Measurements from ENCODE around the gene PRR18. TPM values are rescaled to one million over a fixed set of nuclear protein-coding genes. Genes with fewer than 3 reads are reported as not detected.

PRR18 gene
- total and polyA plus RNA-seq, 9 of the 15 experiments (the other 6 are each of a cell fraction or from before 2014, with no cell fraction given): not detected

DNA sequence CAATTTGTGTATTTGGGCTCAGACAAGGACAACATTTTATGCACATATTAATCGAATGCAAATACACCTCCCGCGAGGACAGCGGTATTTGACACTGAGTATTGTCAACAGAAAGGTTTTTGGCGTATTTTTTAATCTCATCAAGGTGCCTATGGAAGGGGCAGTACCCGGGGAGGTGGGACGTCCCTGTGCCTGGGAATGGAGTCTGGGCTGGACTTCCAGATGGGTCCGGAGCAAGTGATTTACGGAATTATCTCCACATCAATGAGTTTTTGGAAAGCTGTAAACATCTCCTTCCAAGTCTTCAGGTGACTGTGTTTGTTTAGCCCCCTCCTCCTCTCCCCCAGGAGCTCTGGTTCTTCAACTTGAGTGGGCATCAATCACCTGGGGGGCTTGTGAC lies 39.8 kb downstream of the PRR18 start:
- H3K4me1 ChIP-seq (replicated peaks in 1 of 2; ENCODE audit: control insufficient read depth in 2 of 2, insufficient read depth in 2 of 2, low read length in 2 of 2): peaks cover 0 to 3% of the 10 kb centered on the region in 2 experiments; a peak in 1 of 5 replicates
- no peaks in the 10 kb centered on the region for H3K79me2 ChIP-seq (ENCODE audit: control insufficient read depth, insufficient read depth, low read length)
- ChIA-PET CTCF (ENCODE audit: low intra/inter-chr PET ratio) (no interaction called here), POLR2A (interaction anchor here (0.6 kb wide), 1 partner anchor 15 kb away, joined by 3 read pairs; no protein-coding TSS in a partner anchor)
- 2% methylated on average over 9 of the region's 9 CpGs for WGBS (ENCODE audit: insufficient coverage, low coverage, missing lambda C conversion rate)
- no peak overlapping the region for H3K4me3 ChIP-seq
- peaks cover 26 to 58% of the 10 kb centered on the region in 2 experiments for H3K27me3 ChIP-seq (ENCODE audit: control insufficient read depth in 2 of 2, insufficient read depth in 2 of 2, low read length in 2 of 2)
- no peaks in the 10 kb centered on the region for H3K36me3 ChIP-seq (ENCODE audit: control insufficient read depth, insufficient read depth, low read length)
- intact Hi-C loops (cut with micrococcal nuclease): no loop called here
- H3K9me3 ChIP-seq (replicated peaks; ENCODE audit: control insufficient read depth, insufficient read depth, low read depth, low read length): no peaks in the 10 kb centered on the region
- 0 out of 2 replicates have a peak, but pooled peaks cover 6% of the 10 kb centered on the region for H4K20me1 ChIP-seq (replicated peaks; ENCODE audit: control insufficient read depth, insufficient read depth, low read length)
- no peak overlapping the region for H3K4me2 ChIP-seq (ENCODE audit: insufficient read depth, low read length)
- DNase-seq (ENCODE audit: extremely low read depth in 1 of 4, low spot score in 3 of 4) (no peak), ATAC-seq (no peak), FAIRE-seq (no peak)
- H2AFZ ChIP-seq (ENCODE audit: low read depth, low read length): no peak overlapping the region
- BruUV-seq (replicated peaks): no TSS peak
- in situ Hi-C loops (cut with MboI): no loop called here
- no peak overlapping the region for H3K27ac ChIP-seq (ENCODE audit: extremely low read depth, low read depth, low read length)
- TF ChIP-seq CBX5 (IDR thresholded peaks at IDR 0.05; ENCODE audit: borderline replicate concordance, low read depth) (no peak), PCBP1 (IDR thresholded peaks at IDR 0.05; ENCODE audit: low read depth, low read length, poor library complexity, severe bottlenecking) (no peak), FOXP1 (CRISPR knock-in tag; IDR thresholded peaks at IDR 0.05) (no peak), CREB5 (CRISPR knock-in tag; IDR thresholded peaks at IDR 0.05) (no peak)
- no peaks in the 10 kb centered on the region for H3K9me1 ChIP-seq (ENCODE audit: control insufficient read depth, insufficient read depth, low read length)
- H3K9ac ChIP-seq (ENCODE audit: insufficient read depth in 1 of 2, low read depth in 2 of 2, low read length in 2 of 2): no peak overlapping the region

DNA sequence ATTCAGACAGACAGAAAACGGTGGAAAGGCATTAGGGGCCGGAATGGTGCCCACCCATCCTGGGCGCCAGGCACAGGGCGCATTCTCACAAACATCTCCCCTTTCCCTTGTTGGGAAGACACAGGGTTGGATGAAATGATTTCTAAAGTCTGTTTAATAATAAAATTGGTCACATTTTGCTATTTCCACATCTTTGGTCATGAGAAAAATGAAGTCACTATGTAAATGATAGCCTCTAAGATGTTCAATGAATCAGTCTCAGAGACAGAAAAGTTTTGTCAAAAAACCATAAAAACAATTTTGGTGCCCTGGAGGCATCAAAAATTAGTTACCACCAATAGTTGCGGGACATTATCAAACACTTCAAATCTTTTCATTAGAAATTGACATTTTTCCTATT lies 40.7 kb downstream of the PRR18 start:
- Histone ChIP-seq H3K9me1 (ENCODE audit: control insufficient read depth, insufficient read depth, low read length) (no peaks in the 10 kb centered on the region), H3K79me2 (ENCODE audit: control insufficient read depth, insufficient read depth, low read length) (no peaks in the 10 kb centered on the region), H3K9ac (ENCODE audit: insufficient read depth in 1 of 2, low read depth in 2 of 2, low read length in 2 of 2) (no peak overlapping the region), H3K4me1 (replicated peaks in 1 of 2; ENCODE audit: control insufficient read depth in 2 of 2, insufficient read depth in 2 of 2, low read length in 2 of 2) (peaks cover 0 to 3% of the 10 kb centered on the region in 2 experiments; a peak in 1 of 5 replicates), H3K4me3 (no peak overlapping the region), H3K4me2 (ENCODE audit: insufficient read depth, low read length) (no peak overlapping the region), H3K27me3 (ENCODE audit: control insufficient read depth in 2 of 2, insufficient read depth in 2 of 2, low read length in 2 of 2) (peaks cover 29 to 67% of the 10 kb centered on the region in 2 experiments), H3K9me3 (replicated peaks; ENCODE audit: control insufficient read depth, insufficient read depth, low read depth, low read length) (no peaks in the 10 kb centered on the region), H3K36me3 (ENCODE audit: control insufficient read depth, insufficient read depth, low read length) (no peaks in the 10 kb centered on the region), H4K20me1 (replicated peaks; ENCODE audit: control insufficient read depth, insufficient read depth, low read length) (0 out of 2 replicates have a peak, but pooled peaks cover 6% of the 10 kb centered on the region), H2AFZ (ENCODE audit: low read depth, low read length) (no peak overlapping the region), H3K27ac (ENCODE audit: extremely low read depth, low read depth, low read length) (no peak overlapping the region)
- in situ Hi-C loops (cut with MboI): no loop called here
- ChIA-PET POLR2A (interaction anchor here (0.6 kb wide), 1 partner anchor 14 kb away, joined by 3 read pairs; no protein-coding TSS in a partner anchor), CTCF (ENCODE audit: low intra/inter-chr PET ratio) (no interaction called here)
- 5% methylated on average over 5 of the region's 5 CpGs for WGBS (ENCODE audit: insufficient coverage, low coverage, missing lambda C conversion rate)
- BruUV-seq (replicated peaks): no TSS peak
- ATAC-seq: no peak
- no peak for DNase-seq (ENCODE audit: extremely low read depth in 1 of 4, low spot score in 3 of 4)
- intact Hi-C loops (cut with micrococcal nuclease): no loop called here
- peak; percentile 23 for FAIRE-seq
- TF ChIP-seq SMAD1 (IDR thresholded peaks at IDR 0.05; ENCODE audit: low read depth, low read length, partially characterized antibody) (no peak), ZNF586 (CRISPR knock-in tag; conservative IDR thresholded peaks at IDR 0.05) (no peak)
- TF ChIP-seq, protein P1, sequence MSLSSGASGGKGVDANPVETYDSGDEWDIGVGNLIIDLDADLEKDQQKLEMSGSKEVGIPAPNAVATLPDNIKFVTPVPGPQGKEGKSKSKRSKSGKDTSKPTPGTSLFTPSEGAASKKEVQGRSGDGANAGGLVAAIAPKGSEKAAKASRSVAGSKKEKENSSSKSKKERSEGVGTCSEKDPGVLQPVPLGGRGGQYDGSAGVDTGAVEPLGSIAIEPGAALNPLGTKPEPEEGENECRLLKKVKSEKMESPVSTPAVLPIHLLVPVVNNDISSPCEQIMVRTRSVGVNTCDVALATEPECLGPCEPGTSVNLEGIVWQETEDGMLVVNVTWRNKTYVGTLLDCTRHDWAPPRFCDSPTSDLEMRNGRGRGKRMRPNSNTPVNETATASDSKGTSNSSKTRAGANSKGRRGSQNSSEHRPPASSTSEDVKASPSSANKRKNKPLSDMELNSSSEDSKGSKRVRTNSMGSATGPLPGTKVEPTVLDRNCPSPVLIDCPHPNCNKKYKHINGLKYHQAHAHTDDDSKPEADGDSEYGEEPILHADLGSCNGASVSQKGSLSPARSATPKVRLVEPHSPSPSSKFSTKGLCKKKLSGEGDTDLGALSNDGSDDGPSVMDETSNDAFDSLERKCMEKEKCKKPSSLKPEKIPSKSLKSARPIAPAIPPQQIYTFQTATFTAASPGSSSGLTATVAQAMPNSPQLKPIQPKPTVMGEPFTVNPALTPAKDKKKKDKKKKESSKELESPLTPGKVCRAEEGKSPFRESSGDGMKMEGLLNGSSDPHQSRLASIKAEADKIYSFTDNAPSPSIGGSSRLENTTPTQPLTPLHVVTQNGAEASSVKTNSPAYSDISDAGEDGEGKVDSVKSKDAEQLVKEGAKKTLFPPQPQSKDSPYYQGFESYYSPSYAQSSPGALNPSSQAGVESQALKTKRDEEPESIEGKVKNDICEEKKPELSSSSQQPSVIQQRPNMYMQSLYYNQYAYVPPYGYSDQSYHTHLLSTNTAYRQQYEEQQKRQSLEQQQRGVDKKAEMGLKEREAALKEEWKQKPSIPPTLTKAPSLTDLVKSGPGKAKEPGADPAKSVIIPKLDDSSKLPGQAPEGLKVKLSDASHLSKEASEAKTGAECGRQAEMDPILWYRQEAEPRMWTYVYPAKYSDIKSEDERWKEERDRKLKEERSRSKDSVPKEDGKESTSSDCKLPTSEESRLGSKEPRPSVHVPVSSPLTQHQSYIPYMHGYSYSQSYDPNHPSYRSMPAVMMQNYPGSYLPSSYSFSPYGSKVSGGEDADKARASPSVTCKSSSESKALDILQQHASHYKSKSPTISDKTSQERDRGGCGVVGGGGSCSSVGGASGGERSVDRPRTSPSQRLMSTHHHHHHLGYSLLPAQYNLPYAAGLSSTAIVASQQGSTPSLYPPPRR (CRISPR knock-in tag; IDR thresholded peaks at IDR 0.05; ENCODE audit: borderline replicate concordance): no peak
- TF ChIP-seq, protein P2, sequence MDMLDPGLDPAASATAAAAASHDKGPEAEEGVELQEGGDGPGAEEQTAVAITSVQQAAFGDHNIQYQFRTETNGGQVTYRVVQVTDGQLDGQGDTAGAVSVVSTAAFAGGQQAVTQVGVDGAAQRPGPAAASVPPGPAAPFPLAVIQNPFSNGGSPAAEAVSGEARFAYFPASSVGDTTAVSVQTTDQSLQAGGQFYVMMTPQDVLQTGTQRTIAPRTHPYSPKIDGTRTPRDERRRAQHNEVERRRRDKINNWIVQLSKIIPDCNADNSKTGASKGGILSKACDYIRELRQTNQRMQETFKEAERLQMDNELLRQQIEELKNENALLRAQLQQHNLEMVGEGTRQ (CRISPR knock-in tag; IDR thresholded peaks at IDR 0.05): no peak

All from K562 (cell line).